Endothelial cell of umbilical vein (primary cell): ENCODE measurements around the gene BHMT.

Experiments
- CTCF ChIP-seq, 2 donors: IDR thresholded peaks; 1 replicate in 1 of 2; 2 replicates in 1 of 2; pipeline ENCODE4 v1.5.1; 2011; ENCODE audit warnings: low read length in 2 of 2, mild to moderate bottlenecking in 2 of 2, moderate library complexity in 2 of 2, control low read depth in 1 of 2, inconsistent platforms in 1 of 2, low read depth in 1 of 2; ENCODE audit not compliant: insufficient read depth in 1 of 2; ENCODE audit errors: extremely low read depth in 1 of 2
- EZH2 ChIP-seq: IDR thresholded peaks from 2 replicates; pipeline ENCODE4 v1.6.1; 2012; ENCODE audit warnings: borderline replicate concordance, low read depth, mild to moderate bottlenecking, moderate library complexity, low read length, inconsistent platforms; ENCODE audit not compliant: severe bottlenecking
- FOS ChIP-seq: IDR thresholded peaks from 2 replicates; pipeline ENCODE4 v1.6.1; 2011; ENCODE audit warnings: mild to moderate bottlenecking, low read length, moderate library complexity, borderline replicate concordance; ENCODE audit not compliant: insufficient read depth
- GATA2 ChIP-seq: IDR thresholded peaks from 2 replicates; pipeline ENCODE4 v1.7.0; 2011; ENCODE audit warnings: low read depth, mild to moderate bottlenecking, moderate library complexity, mixed read lengths, low read length; ENCODE audit not compliant: insufficient read length, insufficient read depth
- JUN ChIP-seq: IDR thresholded peaks from 2 replicates; pipeline ENCODE4 v1.6.1; 2011; ENCODE audit warnings: borderline replicate concordance, low read depth; ENCODE audit not compliant: insufficient read length, insufficient read depth
- MAX ChIP-seq: IDR thresholded peaks from 2 replicates; pipeline ENCODE4 v1.6.1; 2011; ENCODE audit not compliant: insufficient read depth, insufficient read length
- POLR2A ChIP-seq: IDR thresholded peaks from 2 replicates; pipeline ENCODE4 v1.6.1; 2012; ENCODE audit warnings: low read depth, mild to moderate bottlenecking, control low read depth, low read length
- POLR2AphosphoS5 ChIP-seq: IDR thresholded peaks from 2 replicates; pipeline ENCODE4 v1.6.1; 2012; ENCODE audit warnings: low read depth, mild to moderate bottlenecking, control low read depth, low read length, moderate library complexity; ENCODE audit not compliant: insufficient read depth

- TF ChIP-seq POLR2AphosphoS5 (no peak), CTCF (IDR thresholded peaks at IDR 0.05; ENCODE audit: extremely low read depth in 1 of 2, insufficient read depth in 1 of 2, low read depth in 1 of 2, low read length in 2 of 2) (no peak), EZH2 (no peak), MAX (no peak), GATA2 (no peak), POLR2A (no peak), JUN (no peak), FOS (no peak)
These were observed 69.9 kb downstream of the BHMT start for GRCh38 chr5:79181419-79182022.
